Stomach (tissue), 4 donors: ENCODE data around the gene SNX1.

Source experiments
- CTCF ChIP-seq, 7 experiments: fragments of 450-650 bp in 4 of 7; fragments of 200-600 bp in 3 of 7; sonication (generic) in 3 of 7; IDR thresholded peaks; one replicate each; pipeline ENCODE4 v1.5.1; 2016 to 2019; ENCODE audit warnings: antibody characterized with exemption in 7 of 7, control low read depth in 2 of 7, mild to moderate bottlenecking in 1 of 7
- EP300 ChIP-seq: sonication (generic); formaldehyde crosslinking; IDR thresholded peaks from one replicate; pipeline ENCODE4 v1.6.1; 2017; ENCODE audit warnings: antibody characterized with exemption
- POLR2A ChIP-seq, 4 donors: fragments of 450-650 bp; IDR thresholded peaks; one replicate each; pipeline ENCODE4 v1.6.1; 2016; ENCODE audit warnings: antibody characterized with exemption in 4 of 4, control low read depth in 2 of 4, mild to moderate bottlenecking in 1 of 4, moderate library complexity in 1 of 4

GRCh38 chr15:64144565-64145281 lies 48.9 kb downstream of the SNX1 start:
- TF ChIP-seq CTCF (IDR thresholded peaks at IDR 0.05) (no peak), POLR2A (IDR thresholded peaks at IDR 0.05) (no peak), EP300 (no peak)
